DOHH2 (cell line): Measurements from ENCODE around the gene HSD17B11.
"Not testable (repeated sequence)": the region's sequence is repeated elsewhere in the genome, so short reads cannot be mapped to it uniquely, and the experiment has no call there.

Experiments used
- EZH2phosphoT487 ChIP-seq: fragments of 200-600 bp; sonication (generic); IDR thresholded peaks from 2 replicates; pipeline ENCODE4 v1.6.1; 2017; ENCODE audit warnings: borderline replicate concordance, mild to moderate bottlenecking, antibody characterized with exemption, low read length, moderate library complexity, mixed read lengths
- TF ChIP-seq, protein P1 (sequence below): fragments of 200-600 bp; sonication (generic); IDR thresholded peaks from one replicate; pipeline ENCODE4 v1.5.1; 2014; ENCODE audit warnings: antibody characterized with exemption, mild to moderate bottlenecking, low read depth, low read length; ENCODE audit not compliant: poor library complexity, severe bottlenecking

DNA sequence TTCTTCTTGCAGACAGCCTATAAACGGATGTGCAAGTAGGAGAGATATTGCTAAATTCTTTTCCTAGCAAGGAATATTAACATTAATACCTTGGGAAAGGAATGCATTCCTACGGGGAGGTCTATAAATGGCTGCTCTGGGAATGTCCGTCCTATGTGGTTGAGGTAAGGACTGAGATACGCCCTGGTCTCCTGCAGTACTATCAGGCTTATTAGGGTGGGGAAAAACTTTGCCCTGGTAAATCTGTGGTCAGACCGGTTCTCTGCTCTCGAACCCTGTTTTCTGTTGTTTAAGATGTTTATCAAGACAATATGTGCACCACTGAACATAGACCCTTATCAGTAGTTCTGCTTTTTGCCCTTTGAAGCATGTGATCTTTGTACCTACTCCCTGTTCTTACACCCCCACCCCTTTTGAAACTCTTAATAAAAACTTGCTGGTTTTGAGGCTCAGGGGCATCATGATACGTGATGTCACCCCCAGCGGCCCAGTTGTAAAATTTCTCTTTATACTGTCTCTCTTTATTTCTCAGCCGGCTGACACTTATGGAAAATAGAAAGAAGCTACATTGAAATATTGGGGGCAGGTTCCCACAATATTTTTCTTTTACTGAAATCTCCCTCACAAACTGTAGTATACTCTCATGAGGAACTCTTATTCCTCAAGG, 6.4 kb downstream of the HSD17B11 start:
- TF ChIP-seq, protein P1, sequence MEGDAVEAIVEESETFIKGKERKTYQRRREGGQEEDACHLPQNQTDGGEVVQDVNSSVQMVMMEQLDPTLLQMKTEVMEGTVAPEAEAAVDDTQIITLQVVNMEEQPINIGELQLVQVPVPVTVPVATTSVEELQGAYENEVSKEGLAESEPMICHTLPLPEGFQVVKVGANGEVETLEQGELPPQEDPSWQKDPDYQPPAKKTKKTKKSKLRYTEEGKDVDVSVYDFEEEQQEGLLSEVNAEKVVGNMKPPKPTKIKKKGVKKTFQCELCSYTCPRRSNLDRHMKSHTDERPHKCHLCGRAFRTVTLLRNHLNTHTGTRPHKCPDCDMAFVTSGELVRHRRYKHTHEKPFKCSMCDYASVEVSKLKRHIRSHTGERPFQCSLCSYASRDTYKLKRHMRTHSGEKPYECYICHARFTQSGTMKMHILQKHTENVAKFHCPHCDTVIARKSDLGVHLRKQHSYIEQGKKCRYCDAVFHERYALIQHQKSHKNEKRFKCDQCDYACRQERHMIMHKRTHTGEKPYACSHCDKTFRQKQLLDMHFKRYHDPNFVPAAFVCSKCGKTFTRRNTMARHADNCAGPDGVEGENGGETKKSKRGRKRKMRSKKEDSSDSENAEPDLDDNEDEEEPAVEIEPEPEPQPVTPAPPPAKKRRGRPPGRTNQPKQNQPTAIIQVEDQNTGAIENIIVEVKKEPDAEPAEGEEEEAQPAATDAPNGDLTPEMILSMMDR, result not testable (repeated sequence)
- TF ChIP-seq EZH2phosphoT487, result not testable (repeated sequence)
